Liver (tissue), 9 donors: ENCODE results near the gene SPIRE2. TPM values are rescaled to one million over a fixed set of nuclear protein-coding genes. Genes with fewer than 3 reads are reported as not detected.

Source experiments
- DNase-seq: peaks from one replicate; pipeline ENCODE4 v3.0.0-alpha.2; 2017; ENCODE audit warnings: low spot score
- H3K27ac ChIP-seq, 2 donors: one replicate each; pipeline ENCODE4 v1.7.0; 2013; ENCODE audit warnings: inconsistent platforms in 2 of 2, low read length in 2 of 2, control low read depth in 1 of 2, low read depth in 1 of 2, mild to moderate bottlenecking in 1 of 2
- H3K27me3 ChIP-seq, 4 donors: one replicate each; pipeline versions ENCODE4 v1.6.1 to v1.7.0; 2013; ENCODE audit warnings: low read length in 3 of 4, inconsistent platforms in 1 of 4, mild to moderate bottlenecking in 1 of 4, moderate library complexity in 1 of 4; ENCODE audit not compliant: control insufficient read depth in 4 of 4, insufficient read depth in 4 of 4
- H3K36me3 ChIP-seq, 4 donors: one replicate each; pipeline versions ENCODE4 v1.6.1 to v1.7.0; 2013; ENCODE audit warnings: low read length in 3 of 4, mild to moderate bottlenecking in 3 of 4, low read depth in 1 of 4, moderate library complexity in 1 of 4; ENCODE audit not compliant: control insufficient read depth in 4 of 4, insufficient read depth in 3 of 4
- H3K4me1 ChIP-seq, 4 donors: one replicate each; pipeline versions ENCODE4 v1.6.1 to v1.7.0; 2013; ENCODE audit warnings: low read length in 3 of 4, mild to moderate bottlenecking in 3 of 4, moderate library complexity in 1 of 4; ENCODE audit not compliant: control insufficient read depth in 4 of 4, insufficient read depth in 4 of 4
- H3K4me3 ChIP-seq, 3 donors: one replicate each; pipeline versions ENCODE4 v1.6.1 to v1.7.0; 2013; ENCODE audit warnings: low read length in 3 of 3, control low read depth in 1 of 3, low read depth in 1 of 3, mild to moderate bottlenecking in 1 of 3
- H3K9ac ChIP-seq, 2 donors: one replicate each; pipeline ENCODE4 v1.7.0; 2013; ENCODE audit warnings: low read length in 2 of 2, mild to moderate bottlenecking in 2 of 2, moderate library complexity in 2 of 2, control low read depth in 1 of 2, low read depth in 1 of 2
- H3K9me3 ChIP-seq, 4 donors: one replicate each; pipeline versions ENCODE4 v1.6.1 to v1.7.0; 2013; ENCODE audit warnings: low read length in 3 of 4; ENCODE audit not compliant: control insufficient read depth in 4 of 4
- EGR1 ChIP-seq, 2 donors: IDR thresholded peaks; 2 replicates each; pipeline ENCODE4 v1.6.1; 2016 to 2018; ENCODE audit warnings: antibody characterized with exemption in 2 of 2, low read depth in 2 of 2
- FOXA1 ChIP-seq: IDR thresholded peaks from 2 replicates; pipeline ENCODE4 v1.6.1; 2016; ENCODE audit warnings: antibody characterized with exemption
- FOXA2 ChIP-seq: IDR thresholded peaks from 2 replicates; pipeline ENCODE4 v1.6.1; 2016; ENCODE audit warnings: antibody characterized with exemption
- GABPA ChIP-seq, 2 donors: IDR thresholded peaks in 1 of 2; conservative IDR thresholded peaks in 1 of 2; 2 replicates each; pipeline ENCODE4 v1.6.1; 2016; ENCODE audit warnings: antibody characterized with exemption in 2 of 2, mild to moderate bottlenecking in 1 of 2, moderate library complexity in 1 of 2
- HNF4A ChIP-seq, 2 donors: conservative IDR thresholded peaks; 2 replicates each; pipeline ENCODE4 v1.6.1; 2016; ENCODE audit warnings: antibody characterized with exemption in 2 of 2, mild to moderate bottlenecking in 2 of 2
- HNF4G ChIP-seq: IDR thresholded peaks from 2 replicates; pipeline ENCODE4 v1.6.1; 2016; ENCODE audit warnings: antibody characterized with exemption
- JUND ChIP-seq, 2 donors: IDR thresholded peaks; 2 replicates each; pipeline ENCODE4 v1.6.1; 2016; ENCODE audit warnings: antibody characterized with exemption in 2 of 2
- MAX ChIP-seq: IDR thresholded peaks from 2 replicates; pipeline ENCODE4 v1.6.1; 2016; ENCODE audit warnings: antibody characterized with exemption
- NR2F2 ChIP-seq: IDR thresholded peaks from 2 replicates; pipeline ENCODE4 v1.6.1; 2016; ENCODE audit warnings: antibody characterized with exemption
- RXRA ChIP-seq, 2 donors: IDR thresholded peaks; 2 replicates each; pipeline ENCODE4 v1.6.1; 2017 to 2018; ENCODE audit warnings: antibody characterized with exemption in 2 of 2, mild to moderate bottlenecking in 1 of 2
- SP1 ChIP-seq: IDR thresholded peaks from 2 replicates; pipeline ENCODE4 v1.6.1; 2018; ENCODE audit warnings: antibody characterized with exemption, mild to moderate bottlenecking
- TAF1 ChIP-seq: conservative IDR thresholded peaks from 2 replicates; pipeline ENCODE4 v1.6.1; 2016; ENCODE audit warnings: antibody characterized with exemption, mild to moderate bottlenecking
- YY1 ChIP-seq: IDR thresholded peaks from 2 replicates; pipeline ENCODE4 v1.6.1; 2016; ENCODE audit warnings: antibody characterized with exemption, mild to moderate bottlenecking
- WGBS: extraction: QIAGEN DNeasy Blood & Tissue Kit; methylation state at CpG from one replicate; pipeline ENCODE4 v1.1.7; 2013; 5-methylcytosine and 5-hydroxymethylcytosine counted together
- polyA plus RNA-seq, 2 donors: library from polyadenylated mRNA; stranded (reverse) in 1 of 2; unstranded in 1 of 2; fragments of 200-250 nt in 1 of 2; fragments of >200 nt in 1 of 2; fragmentation: Nextera tagmentation in 1 of 2; extraction: Ambion mirVana in 1 of 2; gene quantifications; one replicate each; pipeline versions ENCODE4 v1.2.1 to v1.2.3, GENCODE V29; 2013 to 2015
- total RNA-seq, 2 donors: library from RNA; depleted of rRNA; stranded (reverse); fragments of >200 nt; gene quantifications; one replicate each; pipeline ENCODE4 v1.2.3, GENCODE V29; 2014
- TF ChIP-seq, protein P1 (sequence below): IDR thresholded peaks from 2 replicates; pipeline ENCODE4 v1.6.1; 2016; ENCODE audit warnings: antibody characterized with exemption
- TF ChIP-seq, protein P2 (sequence below): IDR thresholded peaks from 2 replicates; pipeline ENCODE4 v1.6.1; 2016; ENCODE audit warnings: antibody characterized with exemption
- TF ChIP-seq, protein P3 (sequence below): fragments of 150-350 bp; IDR thresholded peaks from 2 replicates; pipeline ENCODE4 v1.5.1; 2017; ENCODE audit warnings: improper control_type of control experiment, low read depth, low read length; ENCODE audit not compliant: missing input control
- TF ChIP-seq, protein P4 (sequence below): IDR thresholded peaks from 2 replicates; pipeline ENCODE4 v1.6.1; 2016; ENCODE audit warnings: antibody characterized with exemption, mild to moderate bottlenecking
- donor health status: healthy.
- donor health status: healthy.
- donor health status: healthy.
- donor health status: healthy.
- donor health status: healthy.

Gene SPIRE2
- total and polyA plus RNA-seq, 4 donors: 1.7 to 7.2 (median 2.9) TPM

GRCh38 chr16:89796104-89796503 is 32.2 kb upstream of the SPIRE2 start (continued):
- TF ChIP-seq, protein P1, sequence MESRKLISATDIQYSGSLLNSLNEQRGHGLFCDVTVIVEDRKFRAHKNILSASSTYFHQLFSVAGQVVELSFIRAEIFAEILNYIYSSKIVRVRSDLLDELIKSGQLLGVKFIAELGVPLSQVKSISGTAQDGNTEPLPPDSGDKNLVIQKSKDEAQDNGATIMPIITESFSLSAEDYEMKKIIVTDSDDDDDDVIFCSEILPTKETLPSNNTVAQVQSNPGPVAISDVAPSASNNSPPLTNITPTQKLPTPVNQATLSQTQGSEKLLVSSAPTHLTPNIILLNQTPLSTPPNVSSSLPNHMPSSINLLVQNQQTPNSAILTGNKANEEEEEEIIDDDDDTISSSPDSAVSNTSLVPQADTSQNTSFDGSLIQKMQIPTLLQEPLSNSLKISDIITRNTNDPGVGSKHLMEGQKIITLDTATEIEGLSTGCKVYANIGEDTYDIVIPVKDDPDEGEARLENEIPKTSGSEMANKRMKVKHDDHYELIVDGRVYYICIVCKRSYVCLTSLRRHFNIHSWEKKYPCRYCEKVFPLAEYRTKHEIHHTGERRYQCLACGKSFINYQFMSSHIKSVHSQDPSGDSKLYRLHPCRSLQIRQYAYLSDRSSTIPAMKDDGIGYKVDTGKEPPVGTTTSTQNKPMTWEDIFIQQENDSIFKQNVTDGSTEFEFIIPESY: no peak
- TF ChIP-seq MAX (no peak), TAF1 (no peak), GABPA (IDR thresholded peaks at IDR 0.05 in 1 of 2, conservative IDR thresholded peaks at IDR 0.05 in 1 of 2) (no peak), JUND (IDR thresholded peaks at IDR 0.05) (no peak), FOXA1 (no peak)
- TF ChIP-seq, protein P2, sequence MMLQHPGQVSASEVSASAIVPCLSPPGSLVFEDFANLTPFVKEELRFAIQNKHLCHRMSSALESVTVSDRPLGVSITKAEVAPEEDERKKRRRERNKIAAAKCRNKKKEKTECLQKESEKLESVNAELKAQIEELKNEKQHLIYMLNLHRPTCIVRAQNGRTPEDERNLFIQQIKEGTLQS: no peak

- no peaks in the 10 kb centered on the region for H3K4me1 ChIP-seq
- H3K9me3 ChIP-seq: no peaks in the 10 kb centered on the region
- 96% methylated on average over 5 of the region's 5 CpGs for WGBS
- no peak overlapping the region for H3K4me3 ChIP-seq
- TF ChIP-seq RXRA (IDR thresholded peaks at IDR 0.05): no peak
- no peak for TF ChIP-seq HNF4A (conservative IDR thresholded peaks at IDR 0.05)
- TF ChIP-seq, protein P3, sequence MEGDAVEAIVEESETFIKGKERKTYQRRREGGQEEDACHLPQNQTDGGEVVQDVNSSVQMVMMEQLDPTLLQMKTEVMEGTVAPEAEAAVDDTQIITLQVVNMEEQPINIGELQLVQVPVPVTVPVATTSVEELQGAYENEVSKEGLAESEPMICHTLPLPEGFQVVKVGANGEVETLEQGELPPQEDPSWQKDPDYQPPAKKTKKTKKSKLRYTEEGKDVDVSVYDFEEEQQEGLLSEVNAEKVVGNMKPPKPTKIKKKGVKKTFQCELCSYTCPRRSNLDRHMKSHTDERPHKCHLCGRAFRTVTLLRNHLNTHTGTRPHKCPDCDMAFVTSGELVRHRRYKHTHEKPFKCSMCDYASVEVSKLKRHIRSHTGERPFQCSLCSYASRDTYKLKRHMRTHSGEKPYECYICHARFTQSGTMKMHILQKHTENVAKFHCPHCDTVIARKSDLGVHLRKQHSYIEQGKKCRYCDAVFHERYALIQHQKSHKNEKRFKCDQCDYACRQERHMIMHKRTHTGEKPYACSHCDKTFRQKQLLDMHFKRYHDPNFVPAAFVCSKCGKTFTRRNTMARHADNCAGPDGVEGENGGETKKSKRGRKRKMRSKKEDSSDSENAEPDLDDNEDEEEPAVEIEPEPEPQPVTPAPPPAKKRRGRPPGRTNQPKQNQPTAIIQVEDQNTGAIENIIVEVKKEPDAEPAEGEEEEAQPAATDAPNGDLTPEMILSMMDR: no peak
- TF ChIP-seq TAF1: no peak
- no peak for TF ChIP-seq MAX
- TF ChIP-seq FOXA2: no peak
- TF ChIP-seq NR2F2: no peak
- no peak for TF ChIP-seq EGR1 (IDR thresholded peaks at IDR 0.05; ENCODE audit: low read depth in 2 of 2)
- no peak for TF ChIP-seq JUND (IDR thresholded peaks at IDR 0.05)
- no peak for TF ChIP-seq HNF4G
- TF ChIP-seq, protein P4, sequence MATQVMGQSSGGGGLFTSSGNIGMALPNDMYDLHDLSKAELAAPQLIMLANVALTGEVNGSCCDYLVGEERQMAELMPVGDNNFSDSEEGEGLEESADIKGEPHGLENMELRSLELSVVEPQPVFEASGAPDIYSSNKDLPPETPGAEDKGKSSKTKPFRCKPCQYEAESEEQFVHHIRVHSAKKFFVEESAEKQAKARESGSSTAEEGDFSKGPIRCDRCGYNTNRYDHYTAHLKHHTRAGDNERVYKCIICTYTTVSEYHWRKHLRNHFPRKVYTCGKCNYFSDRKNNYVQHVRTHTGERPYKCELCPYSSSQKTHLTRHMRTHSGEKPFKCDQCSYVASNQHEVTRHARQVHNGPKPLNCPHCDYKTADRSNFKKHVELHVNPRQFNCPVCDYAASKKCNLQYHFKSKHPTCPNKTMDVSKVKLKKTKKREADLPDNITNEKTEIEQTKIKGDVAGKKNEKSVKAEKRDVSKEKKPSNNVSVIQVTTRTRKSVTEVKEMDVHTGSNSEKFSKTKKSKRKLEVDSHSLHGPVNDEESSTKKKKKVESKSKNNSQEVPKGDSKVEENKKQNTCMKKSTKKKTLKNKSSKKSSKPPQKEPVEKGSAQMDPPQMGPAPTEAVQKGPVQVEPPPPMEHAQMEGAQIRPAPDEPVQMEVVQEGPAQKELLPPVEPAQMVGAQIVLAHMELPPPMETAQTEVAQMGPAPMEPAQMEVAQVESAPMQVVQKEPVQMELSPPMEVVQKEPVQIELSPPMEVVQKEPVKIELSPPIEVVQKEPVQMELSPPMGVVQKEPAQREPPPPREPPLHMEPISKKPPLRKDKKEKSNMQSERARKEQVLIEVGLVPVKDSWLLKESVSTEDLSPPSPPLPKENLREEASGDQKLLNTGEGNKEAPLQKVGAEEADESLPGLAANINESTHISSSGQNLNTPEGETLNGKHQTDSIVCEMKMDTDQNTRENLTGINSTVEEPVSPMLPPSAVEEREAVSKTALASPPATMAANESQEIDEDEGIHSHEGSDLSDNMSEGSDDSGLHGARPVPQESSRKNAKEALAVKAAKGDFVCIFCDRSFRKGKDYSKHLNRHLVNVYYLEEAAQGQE: no peak
- TF ChIP-seq SP1: no peak
- no peak for TF ChIP-seq GABPA (IDR thresholded peaks at IDR 0.05 in 1 of 2, conservative IDR thresholded peaks at IDR 0.05 in 1 of 2)
- TF ChIP-seq, protein P1: no peak
- no peak for TF ChIP-seq YY1
- no peaks in the 10 kb centered on the region for H3K27me3 ChIP-seq
- no peaks in the 10 kb centered on the region for H3K36me3 ChIP-seq
- DNase-seq: no peak
- no peak overlapping the region for H3K27ac ChIP-seq
- no peak overlapping the region for H3K9ac ChIP-seq
These were observed 30.1 kb upstream of the SPIRE2 start for GRCh38 chr16:89798126-89798525.
